Astrocyte of the hippocampus (primary cell): ENCODE measurements around the gene GPC5.
A peak's percentile ranks its signal among the peaks of the same experiment; 100 is the strongest.
"Not testable (repeated sequence)": the region's sequence is repeated elsewhere in the genome, so short reads cannot be mapped to it uniquely, and the experiment has no call there.

Experiments
- DNase-seq: peaks from one replicate; pipeline ENCODE4 v3.0.0; 2011; ENCODE audit warnings: low read depth, low spot score

The GPC5 gene

DNA sequence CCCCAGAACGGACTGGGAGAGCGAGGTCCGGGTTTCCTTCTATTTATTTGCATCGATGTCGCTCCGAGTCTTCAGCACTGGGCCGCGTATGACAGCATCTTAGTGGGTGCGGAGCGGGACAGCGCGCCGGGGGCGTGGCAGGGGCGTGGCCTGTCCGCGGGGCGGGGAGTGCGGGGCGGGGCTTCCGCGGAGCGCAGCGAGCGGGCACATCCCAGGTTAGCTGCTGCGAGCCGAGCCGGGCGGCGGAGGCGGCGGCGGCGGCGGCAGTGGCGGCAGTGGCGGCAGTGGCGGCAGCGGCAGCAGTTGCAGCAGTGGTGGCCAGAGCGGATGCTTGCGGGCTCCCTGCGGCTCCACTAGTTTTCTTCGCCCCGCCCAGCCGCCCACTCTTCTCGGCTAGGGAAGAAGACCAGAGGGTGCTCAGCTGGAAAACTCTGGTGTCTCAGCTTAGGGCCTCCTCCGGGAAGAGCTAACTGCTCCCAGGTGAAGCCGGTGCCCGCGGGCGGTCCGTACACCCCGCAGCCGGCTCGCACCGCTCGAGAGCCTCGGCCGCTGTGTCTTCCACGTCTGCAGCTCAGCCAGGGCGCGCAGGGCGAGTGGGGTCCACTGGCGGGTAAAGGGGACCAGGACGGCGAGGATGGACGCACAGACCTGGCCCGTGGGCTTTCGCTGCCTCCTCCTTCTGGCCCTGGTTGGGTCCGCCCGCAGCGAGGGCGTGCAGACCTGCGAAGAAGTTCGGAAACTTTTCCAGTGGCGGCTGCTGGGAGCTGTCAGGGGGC lies at the start of gene GPC5:
TSS of gene GPC5 (plus strand) at position 209 of the 776 bp plus-strand sequence.
- peak; percentile 83 for DNase-seq

DNA sequence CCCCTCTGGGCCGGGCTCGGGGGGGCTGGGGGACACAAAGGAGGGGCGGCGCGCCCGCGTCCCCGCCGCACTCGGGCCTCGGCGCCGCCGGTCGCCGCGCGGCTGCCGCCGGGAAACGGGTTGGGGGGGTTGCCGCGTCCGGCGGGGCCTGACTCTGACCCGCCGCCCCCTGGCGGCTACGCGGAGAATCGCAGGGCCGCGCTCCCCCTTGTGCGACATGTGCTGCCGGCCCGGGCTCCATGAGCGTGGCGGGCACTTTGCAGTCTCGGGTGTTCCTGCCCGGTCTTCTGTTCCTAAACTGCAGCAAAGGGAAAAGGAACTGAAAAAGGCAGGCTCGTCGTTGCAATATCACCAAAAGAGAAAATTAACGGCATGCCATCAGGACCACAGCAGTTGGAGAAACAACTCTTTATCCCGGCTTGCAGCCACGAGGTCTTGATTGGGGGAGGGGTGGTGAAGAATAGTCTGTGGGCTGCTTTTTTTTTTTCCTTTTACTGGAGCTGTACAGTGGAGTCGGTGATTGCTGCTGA lies 49.5 kb upstream of the GPC5 start:
- peak; percentile 97 for DNase-seq

DNA sequence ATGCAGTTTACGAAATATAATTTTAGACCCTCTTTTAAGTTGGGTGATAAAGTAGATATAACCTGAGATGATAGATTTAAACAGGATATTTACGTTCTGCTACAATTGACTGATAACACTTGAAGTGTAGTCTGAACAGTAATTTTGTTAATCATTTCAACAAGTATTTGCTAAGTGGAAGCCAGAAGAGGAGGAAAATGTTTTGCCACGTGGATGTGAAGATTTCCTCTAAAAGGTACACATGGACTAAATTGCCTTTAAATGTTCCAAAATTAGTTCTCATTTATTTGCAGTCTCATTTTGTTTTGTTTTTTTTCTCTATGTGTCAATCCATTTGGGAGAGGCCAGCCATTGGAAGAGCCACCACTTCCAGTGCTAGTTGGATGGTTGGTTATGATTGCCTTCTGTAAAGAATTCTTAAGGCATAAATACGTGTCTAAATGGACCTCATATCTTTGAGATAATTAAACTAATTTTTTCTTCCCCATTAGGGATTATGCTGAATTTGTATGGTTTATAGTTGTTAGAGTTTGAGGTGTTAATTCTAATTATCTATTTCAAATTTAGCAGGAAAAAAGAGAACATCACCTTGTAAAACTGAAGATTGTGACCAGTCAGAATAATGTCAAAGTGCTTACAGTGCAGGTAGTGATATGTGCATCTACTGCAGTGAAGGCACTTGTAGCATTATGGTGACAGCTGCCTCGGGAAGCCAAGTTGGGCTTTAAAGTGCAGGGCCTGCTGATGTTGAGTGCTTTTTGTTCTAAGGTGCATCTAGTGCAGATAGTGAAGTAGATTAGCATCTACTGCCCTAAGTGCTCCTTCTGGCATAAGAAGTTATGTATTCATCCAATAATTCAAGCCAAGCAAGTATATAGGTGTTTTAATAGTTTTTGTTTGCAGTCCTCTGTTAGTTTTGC lies 48.2 kb upstream of the GPC5 start:
- DNase-seq, result no peak

GRCh38 chr13:91351123-91351522 lies 47.3 kb upstream of the GPC5 start:
- DNase-seq, result no peak

- DNase-seq, result peak; percentile 26
Measured at GRCh38 chr13:91351980-91352379, 46.4 kb upstream of the GPC5 start.

GRCh38 chr13:91352891-91353290 lies 45.5 kb upstream of the GPC5 start:
- DNase-seq, result not testable (repeated sequence)

- DNase-seq, result no peak
Measured at GRCh38 chr13:91353494-91353893, 44.9 kb upstream of the GPC5 start.

- DNase-seq, result no peak
Measured at GRCh38 chr13:91355099-91355825, 43.2 kb upstream of the GPC5 start.

DNA sequence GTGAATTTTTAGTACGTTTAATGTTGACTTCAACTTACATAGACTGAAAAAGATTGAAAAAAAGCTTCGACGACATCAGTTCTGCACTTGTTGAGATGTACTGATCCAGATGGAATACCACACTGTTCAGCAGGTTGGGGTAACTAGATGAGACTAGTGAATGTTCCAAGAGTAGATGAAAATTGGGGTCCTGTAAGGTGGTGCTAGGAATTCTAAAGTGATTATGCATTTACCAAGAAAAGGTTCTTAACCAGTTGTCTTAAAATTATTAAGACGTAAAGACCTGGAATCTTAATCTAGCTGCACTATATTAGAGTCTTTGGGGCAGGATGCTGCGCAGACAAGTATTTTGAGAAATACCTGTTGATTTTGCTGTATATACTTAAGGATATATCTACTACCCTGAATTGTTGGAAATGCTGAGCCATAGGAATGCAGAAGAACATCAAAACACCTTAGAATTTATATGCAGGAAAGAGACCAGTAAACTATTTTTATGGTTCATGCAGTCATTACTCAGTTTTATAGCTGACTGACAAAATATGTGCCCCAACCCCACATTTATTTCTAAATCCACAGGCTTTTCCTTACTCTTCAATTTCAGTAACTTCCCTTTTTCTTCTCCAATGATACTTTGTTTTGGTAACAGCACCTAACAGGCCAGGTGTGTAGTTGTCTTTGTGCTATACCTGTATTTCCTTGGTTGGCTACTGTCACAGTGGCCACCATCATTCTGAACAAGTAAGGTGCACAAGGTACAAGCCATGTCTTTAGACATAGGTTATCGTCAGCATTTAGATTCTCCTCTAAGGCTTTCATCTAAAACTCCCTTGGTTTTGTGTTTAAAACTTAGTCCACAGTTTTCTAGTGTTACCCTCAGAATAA lies 42.4 kb upstream of the GPC5 start:
- DNase-seq, result no peak

DNA sequence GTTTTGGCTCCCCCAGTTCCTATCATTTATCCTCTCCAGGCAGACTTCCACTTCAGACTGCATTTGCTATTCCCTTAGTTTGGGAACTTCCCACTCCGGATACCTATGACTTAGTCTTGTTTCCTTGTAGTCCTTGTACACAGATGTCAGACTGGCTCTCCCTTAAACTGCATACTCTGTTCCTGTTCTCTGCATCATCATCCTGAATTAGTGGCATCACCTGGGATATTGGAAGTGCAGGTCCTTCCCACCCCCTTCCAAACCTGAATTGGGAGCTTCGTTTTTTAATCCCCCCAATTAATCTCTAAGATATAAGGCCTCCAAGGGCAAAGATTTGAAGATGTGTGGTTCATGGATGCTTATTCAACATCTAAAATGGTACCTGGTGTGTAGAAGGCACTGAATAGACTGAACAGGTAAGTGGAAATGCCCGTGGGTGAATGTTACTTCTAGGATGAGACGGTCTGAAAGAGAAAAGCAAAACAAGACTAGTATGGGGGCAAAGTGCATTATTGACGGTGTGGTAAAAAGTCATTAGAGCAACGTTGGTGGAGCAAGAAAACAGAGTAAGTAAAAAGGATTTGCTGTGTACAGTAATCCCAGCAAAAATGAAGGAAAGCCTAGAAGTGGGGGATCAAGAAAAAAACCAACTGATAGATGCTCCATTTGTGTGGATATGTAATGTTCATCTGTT lies 41.4 kb upstream of the GPC5 start:
- DNase-seq, result no peak

- no peak for DNase-seq
Measured at GRCh38 chr13:91357613-91358386, 40.6 kb upstream of the GPC5 start.

DNA sequence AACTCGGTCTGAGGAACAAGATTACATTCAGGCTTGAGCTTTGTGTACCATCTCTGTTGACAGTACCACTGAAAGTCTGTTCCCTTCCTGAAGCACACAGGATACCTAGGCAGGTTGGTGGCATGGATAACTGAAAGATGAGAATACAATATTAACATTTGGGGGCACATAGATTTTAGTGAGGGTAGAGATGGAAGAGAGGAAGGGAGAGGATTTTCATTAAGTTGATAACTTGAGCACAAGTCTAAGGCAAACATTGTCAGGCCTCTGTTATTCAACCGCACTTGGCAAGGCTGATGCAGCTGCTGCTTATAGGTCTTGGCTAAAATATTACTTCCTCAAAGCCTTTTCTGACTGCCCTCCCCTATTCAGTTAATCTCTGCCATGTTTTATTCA lies 40.0 kb upstream of the GPC5 start:
- no peak for DNase-seq

DNA sequence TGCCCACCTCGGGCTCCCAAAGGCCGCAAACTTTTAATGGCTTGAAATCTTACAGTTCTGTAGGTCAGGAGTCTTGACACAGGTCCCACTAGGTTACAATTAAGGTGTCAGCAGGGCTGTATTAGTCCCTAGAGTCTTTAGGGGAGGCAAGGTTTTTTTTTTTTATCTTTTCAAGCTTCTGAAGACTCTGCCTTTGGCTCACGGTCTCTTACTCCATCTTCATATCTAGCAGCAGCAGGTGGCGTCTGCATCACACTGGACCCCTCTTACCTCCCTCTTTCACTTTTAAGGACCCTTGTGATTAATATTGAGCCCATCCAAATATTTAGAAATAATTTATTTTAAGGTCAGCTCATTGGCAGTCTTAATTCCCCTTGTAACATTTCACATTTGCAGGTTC lies 39.3 kb upstream of the GPC5 start:
- DNase-seq, result no peak

GRCh38 chr13:91359631-91360030 lies 38.8 kb upstream of the GPC5 start:
- DNase-seq, result no peak

DNA sequence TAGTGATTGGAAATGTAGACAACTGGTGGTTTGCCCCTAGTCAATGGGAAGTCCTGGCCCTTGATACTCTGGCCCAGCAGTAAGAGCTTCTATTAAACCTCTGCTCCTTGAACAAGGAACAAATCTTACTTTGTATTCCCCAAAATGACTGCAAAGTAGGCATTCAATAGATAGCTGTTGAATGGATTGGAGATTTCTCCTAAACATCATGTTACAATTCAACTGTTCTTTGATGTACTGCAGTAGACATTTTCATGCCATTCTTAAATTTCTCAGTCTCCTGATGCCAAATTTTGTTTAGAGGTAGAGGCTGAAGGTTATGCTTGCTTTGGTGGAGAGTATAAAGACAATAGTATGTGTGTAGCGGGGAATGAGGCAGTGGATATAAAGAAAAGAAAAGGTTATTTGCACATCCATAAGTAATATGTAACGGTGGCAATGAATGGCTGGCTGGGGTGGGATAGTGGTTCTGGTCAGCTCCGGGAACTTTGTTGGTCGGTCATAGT lies 38.1 kb upstream of the GPC5 start:
- no peak for DNase-seq

- no peak for DNase-seq
Measured at GRCh38 chr13:91361755-91362271, 36.6 kb upstream of the GPC5 start.

GRCh38 chr13:91362908-91363307 lies 35.5 kb upstream of the GPC5 start:
- no peak for DNase-seq

DNA sequence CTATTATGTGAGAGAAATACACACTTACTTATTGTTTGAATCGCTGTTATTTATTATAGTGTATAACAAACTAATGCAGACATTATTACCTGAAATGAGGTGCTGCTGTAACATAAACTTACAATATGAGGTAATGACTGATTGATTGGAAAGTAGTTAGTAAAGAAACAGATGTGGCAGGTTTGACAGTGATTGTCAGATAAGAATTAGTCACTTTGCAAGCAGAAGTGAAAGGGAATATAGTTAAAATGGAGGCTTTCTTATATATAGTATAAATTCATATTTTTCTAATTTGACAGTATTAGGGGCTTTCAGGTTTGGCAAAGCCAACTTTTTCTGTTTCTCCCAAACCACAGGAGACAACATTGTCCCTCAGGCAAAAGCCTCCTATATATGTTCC lies 30.3 kb upstream of the GPC5 start:
- DNase-seq, result no peak
